Measurements from ENCODE around the gene EPB41L3. TPM values are rescaled to one million over a fixed set of nuclear protein-coding genes. Genes with fewer than 3 reads are reported as not detected.

The EPB41L3 gene
- total RNA-seq, 1 experiment from 2014 or later, result 0.34 TPM

DNA sequence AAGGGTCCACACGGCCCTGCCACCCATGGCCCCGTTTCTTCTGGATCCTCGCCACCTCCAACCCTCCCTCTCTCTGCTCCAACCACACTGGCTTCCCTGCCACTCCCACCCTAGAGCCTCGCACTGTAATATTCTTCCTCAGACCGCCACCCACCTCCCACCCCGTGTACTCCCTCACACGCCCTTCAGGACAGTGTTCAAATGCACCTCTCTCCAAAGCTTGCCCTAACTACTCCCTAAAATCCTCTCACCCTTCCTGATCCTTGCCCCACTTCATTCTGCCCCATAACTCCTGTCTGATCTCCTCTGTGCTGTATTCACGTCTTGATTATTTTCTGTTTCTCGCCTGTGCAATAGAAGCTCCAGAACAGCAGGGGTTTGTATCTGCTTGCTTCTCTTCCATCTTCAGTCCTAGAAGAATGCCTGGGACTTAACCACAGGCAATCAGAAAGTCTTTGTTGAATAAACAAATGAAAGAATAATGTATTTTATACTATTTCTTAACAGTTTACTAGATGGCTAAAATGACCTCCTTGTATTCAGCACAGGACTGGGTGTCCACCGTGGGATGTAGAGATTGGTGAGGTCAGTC lies 25.5 kb downstream of the EPB41L3 start:
- Histone ChIP-seq H4K20me1 (ENCODE audit: insufficient read depth) (no peaks in the 10 kb centered on the region), H3K9me3 (ENCODE audit: control insufficient read depth in 1 of 2, insufficient read depth in 1 of 2, low read depth in 1 of 2, low read length in 2 of 2) (peaks cover 9 to 17% of the 10 kb centered on the region in 2 experiments; a peak in 2 of 4 replicates), H3K9ac (ENCODE audit: low read length) (no peak overlapping the region), H3K9me2 (ENCODE audit: insufficient read depth) (no peaks in the 10 kb centered on the region), H3K36me3 (ENCODE audit: control insufficient read depth in 1 of 2, insufficient read depth in 2 of 2, low read length in 2 of 2) (no peaks in the 10 kb centered on the region), H3K4me3 (replicated peaks in 1 of 2; ENCODE audit: low read depth in 1 of 2, low read length in 2 of 2) (no peak overlapping the region), H2AFZ (ENCODE audit: low read depth, low read length, poor library complexity, severe bottlenecking) (no peak overlapping the region), H3K27me3 (ENCODE audit: insufficient read depth, low read length) (no peaks in the 10 kb centered on the region), H3K79me2 (ENCODE audit: insufficient read depth, low read length) (no peaks in the 10 kb centered on the region), H3K4me2 (ENCODE audit: low read length) (no peak overlapping the region), H3K27ac (ENCODE audit: low read depth, low read length) (no peak overlapping the region), H3K4me1 (ENCODE audit: control insufficient read depth in 1 of 2, insufficient read depth in 2 of 2, low read length in 2 of 2) (no peaks in the 10 kb centered on the region)
- intact Hi-C loops (cut with micrococcal nuclease), result no loop called here
- no TSS peak for BruUV-seq (replicated peaks)
- ATAC-seq (no peak), DNase-seq (ENCODE audit: low read depth, low spot score) (no peak)
- TF ChIP-seq, protein P1, sequence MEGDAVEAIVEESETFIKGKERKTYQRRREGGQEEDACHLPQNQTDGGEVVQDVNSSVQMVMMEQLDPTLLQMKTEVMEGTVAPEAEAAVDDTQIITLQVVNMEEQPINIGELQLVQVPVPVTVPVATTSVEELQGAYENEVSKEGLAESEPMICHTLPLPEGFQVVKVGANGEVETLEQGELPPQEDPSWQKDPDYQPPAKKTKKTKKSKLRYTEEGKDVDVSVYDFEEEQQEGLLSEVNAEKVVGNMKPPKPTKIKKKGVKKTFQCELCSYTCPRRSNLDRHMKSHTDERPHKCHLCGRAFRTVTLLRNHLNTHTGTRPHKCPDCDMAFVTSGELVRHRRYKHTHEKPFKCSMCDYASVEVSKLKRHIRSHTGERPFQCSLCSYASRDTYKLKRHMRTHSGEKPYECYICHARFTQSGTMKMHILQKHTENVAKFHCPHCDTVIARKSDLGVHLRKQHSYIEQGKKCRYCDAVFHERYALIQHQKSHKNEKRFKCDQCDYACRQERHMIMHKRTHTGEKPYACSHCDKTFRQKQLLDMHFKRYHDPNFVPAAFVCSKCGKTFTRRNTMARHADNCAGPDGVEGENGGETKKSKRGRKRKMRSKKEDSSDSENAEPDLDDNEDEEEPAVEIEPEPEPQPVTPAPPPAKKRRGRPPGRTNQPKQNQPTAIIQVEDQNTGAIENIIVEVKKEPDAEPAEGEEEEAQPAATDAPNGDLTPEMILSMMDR (IDR thresholded peaks at IDR 0.05 in 2 of 3, conservative IDR thresholded peaks at IDR 0.05 in 1 of 3; ENCODE audit: borderline replicate concordance in 1 of 3, insufficient read depth in 1 of 3, low read depth in 2 of 3, low read length in 2 of 3), result no peak
- TF ChIP-seq EZH2 (IDR thresholded peaks at IDR 0.05) (no peak), YY1 (IDR thresholded peaks at IDR 0.05; ENCODE audit: extremely low read depth, insufficient replicate concordance, low read depth, low read length) (no peak)
- ChIA-PET POLR2A (no interaction called here), CTCF (no interaction called here), RAD21 (ENCODE audit: low non-redundant PET in 1 of 2, low total read pairs in 2 of 2, uncharacterized antibody in 2 of 2, unreplicated experiment in 2 of 2) (no interaction called here)

GRCh38 chr18:5516841-5517240 lies 27.0 kb downstream of the EPB41L3 start:
- Histone ChIP-seq H3K79me2 (ENCODE audit: insufficient read depth, low read length) (no peaks in the 10 kb centered on the region), H3K9me2 (ENCODE audit: insufficient read depth) (no peaks in the 10 kb centered on the region), H3K9ac (ENCODE audit: low read length) (no peak overlapping the region), H3K4me1 (ENCODE audit: control insufficient read depth in 1 of 2, insufficient read depth in 2 of 2, low read length in 2 of 2) (no peaks in the 10 kb centered on the region), H4K20me1 (ENCODE audit: insufficient read depth) (no peaks in the 10 kb centered on the region), H3K9me3 (ENCODE audit: control insufficient read depth in 1 of 2, insufficient read depth in 1 of 2, low read depth in 1 of 2, low read length in 2 of 2) (peaks cover 9 to 25% of the 10 kb centered on the region in 2 experiments; a peak in 2 of 4 replicates), H3K27me3 (ENCODE audit: insufficient read depth, low read length) (no peaks in the 10 kb centered on the region), H3K4me2 (ENCODE audit: low read length) (no peak overlapping the region), H3K4me3 (replicated peaks in 1 of 2; ENCODE audit: low read depth in 1 of 2, low read length in 2 of 2) (no peak overlapping the region), H3K36me3 (ENCODE audit: control insufficient read depth in 1 of 2, insufficient read depth in 2 of 2, low read length in 2 of 2) (no peaks in the 10 kb centered on the region), H2AFZ (ENCODE audit: low read depth, low read length, poor library complexity, severe bottlenecking) (no peak overlapping the region), H3K27ac (ENCODE audit: low read depth, low read length) (no peak overlapping the region)
- intact Hi-C loops (cut with micrococcal nuclease), result no loop called here
- ChIA-PET RAD21 (ENCODE audit: low non-redundant PET in 1 of 2, low total read pairs in 2 of 2, uncharacterized antibody in 2 of 2, unreplicated experiment in 2 of 2) (no interaction called here), POLR2A (no interaction called here), CTCF (no interaction called here)
- TF ChIP-seq RAD21 (IDR thresholded peaks at IDR 0.05; ENCODE audit: low read depth) (no peak), ELF1 (IDR thresholded peaks at IDR 0.05; ENCODE audit: borderline replicate concordance, low read depth) (no peak), SP1 (IDR thresholded peaks at IDR 0.05; ENCODE audit: low read depth) (no peak), YY1 (IDR thresholded peaks at IDR 0.05; ENCODE audit: extremely low read depth, insufficient replicate concordance, low read depth, low read length) (no peak), ZFX (IDR thresholded peaks at IDR 0.05) (no peak)
- TF ChIP-seq, protein P2, sequence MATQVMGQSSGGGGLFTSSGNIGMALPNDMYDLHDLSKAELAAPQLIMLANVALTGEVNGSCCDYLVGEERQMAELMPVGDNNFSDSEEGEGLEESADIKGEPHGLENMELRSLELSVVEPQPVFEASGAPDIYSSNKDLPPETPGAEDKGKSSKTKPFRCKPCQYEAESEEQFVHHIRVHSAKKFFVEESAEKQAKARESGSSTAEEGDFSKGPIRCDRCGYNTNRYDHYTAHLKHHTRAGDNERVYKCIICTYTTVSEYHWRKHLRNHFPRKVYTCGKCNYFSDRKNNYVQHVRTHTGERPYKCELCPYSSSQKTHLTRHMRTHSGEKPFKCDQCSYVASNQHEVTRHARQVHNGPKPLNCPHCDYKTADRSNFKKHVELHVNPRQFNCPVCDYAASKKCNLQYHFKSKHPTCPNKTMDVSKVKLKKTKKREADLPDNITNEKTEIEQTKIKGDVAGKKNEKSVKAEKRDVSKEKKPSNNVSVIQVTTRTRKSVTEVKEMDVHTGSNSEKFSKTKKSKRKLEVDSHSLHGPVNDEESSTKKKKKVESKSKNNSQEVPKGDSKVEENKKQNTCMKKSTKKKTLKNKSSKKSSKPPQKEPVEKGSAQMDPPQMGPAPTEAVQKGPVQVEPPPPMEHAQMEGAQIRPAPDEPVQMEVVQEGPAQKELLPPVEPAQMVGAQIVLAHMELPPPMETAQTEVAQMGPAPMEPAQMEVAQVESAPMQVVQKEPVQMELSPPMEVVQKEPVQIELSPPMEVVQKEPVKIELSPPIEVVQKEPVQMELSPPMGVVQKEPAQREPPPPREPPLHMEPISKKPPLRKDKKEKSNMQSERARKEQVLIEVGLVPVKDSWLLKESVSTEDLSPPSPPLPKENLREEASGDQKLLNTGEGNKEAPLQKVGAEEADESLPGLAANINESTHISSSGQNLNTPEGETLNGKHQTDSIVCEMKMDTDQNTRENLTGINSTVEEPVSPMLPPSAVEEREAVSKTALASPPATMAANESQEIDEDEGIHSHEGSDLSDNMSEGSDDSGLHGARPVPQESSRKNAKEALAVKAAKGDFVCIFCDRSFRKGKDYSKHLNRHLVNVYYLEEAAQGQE (IDR thresholded peaks at IDR 0.05; ENCODE audit: low read depth), result no peak
- TF ChIP-seq, protein P1 (IDR thresholded peaks at IDR 0.05 in 2 of 3, conservative IDR thresholded peaks at IDR 0.05 in 1 of 3; ENCODE audit: borderline replicate concordance in 1 of 3, insufficient read depth in 1 of 3, low read depth in 2 of 3, low read length in 2 of 3), result no peak
- ATAC-seq (no peak), DNase-seq (ENCODE audit: low read depth, low spot score) (no peak)
- BruUV-seq (replicated peaks), result no TSS peak

Measured in HCT116 (cell line).